Muscle layer of duodenum (tissue), 2 donors: Measurements from ENCODE around the gene AP2M1.
A peak's percentile ranks its signal among the peaks of the same experiment; 100 is the strongest.

Source experiments
- H3K27ac ChIP-seq: one replicate; pipeline ENCODE4 v1.7.0; 2013; ENCODE audit warnings: mild to moderate bottlenecking, low read length
- H3K27me3 ChIP-seq: one replicate; pipeline ENCODE4 v1.7.0; 2013; ENCODE audit warnings: low read depth, mild to moderate bottlenecking, control low read depth, low read length
- H3K36me3 ChIP-seq, 2 donors: one replicate each; pipeline ENCODE4 v1.7.0; 2013; ENCODE audit warnings: low read length in 2 of 2, control low read depth in 1 of 2, mild to moderate bottlenecking in 1 of 2; ENCODE audit not compliant: insufficient read depth in 2 of 2, control insufficient read depth in 1 of 2
- H3K4me1 ChIP-seq, 2 donors: one replicate each; pipeline ENCODE4 v1.7.0; 2013; ENCODE audit warnings: low read length in 2 of 2, mild to moderate bottlenecking in 2 of 2, control low read depth in 1 of 2, moderate library complexity in 1 of 2; ENCODE audit not compliant: insufficient read depth in 2 of 2, control insufficient read depth in 1 of 2
- H3K4me3 ChIP-seq, 2 donors: one replicate each; pipeline ENCODE4 v1.7.0; 2013; ENCODE audit warnings: low read length in 2 of 2, low read depth in 1 of 2, mild to moderate bottlenecking in 1 of 2
- H3K9me3 ChIP-seq, 2 donors: one replicate each; pipeline ENCODE4 v1.7.0; 2013; ENCODE audit warnings: low read length in 2 of 2, control low read depth in 1 of 2, mild to moderate bottlenecking in 1 of 2; ENCODE audit not compliant: control insufficient read depth in 1 of 2
- donor health status: healthy.

Gene AP2M1

GRCh38 chr3:184183679-184184078 is 9.0 kb downstream of the AP2M1 start:
- Histone ChIP-seq H3K27ac (no peak overlapping the region), H3K4me3 (no peak overlapping the region), H3K9me3 (no peaks in the 10 kb centered on the region), H3K36me3 (peaks cover 63 to 77% of the 10 kb centered on the region in 2 donors), H3K27me3 (no peaks in the 10 kb centered on the region), H3K4me1 (peaks cover 19 to 30% of the 10 kb centered on the region in 2 donors)

GRCh38 chr3:184184546-184185230 is 10.0 kb downstream of the AP2M1 start:
- peaks cover 19 to 33% of the 10 kb centered on the region in 2 donors for H3K4me1 ChIP-seq
- peak overlapping the region; percentile 78 for H3K27ac ChIP-seq
- H3K4me3 ChIP-seq, result no peak overlapping the region
- H3K27me3 ChIP-seq, result no peaks in the 10 kb centered on the region
- H3K36me3 ChIP-seq, result peaks cover 62 to 77% of the 10 kb centered on the region in 2 donors
- no peaks in the 10 kb centered on the region for H3K9me3 ChIP-seq

- Histone ChIP-seq H3K9me3 (no peaks in the 10 kb centered on the region), H3K27ac (peak overlapping the region; percentile 78), H3K4me3 (peak overlapping the region; percentile 94), H3K4me1 (peaks cover 19 to 33% of the 10 kb centered on the region in 2 donors), H3K36me3 (peaks cover 62 to 77% of the 10 kb centered on the region in 2 donors), H3K27me3 (no peaks in the 10 kb centered on the region)
Observed at GRCh38 chr3:184185461-184186183, 11.0 kb downstream of the AP2M1 start.

GRCh38 chr3:184186184-184186901 is 11.7 kb downstream of the AP2M1 start, which contains the start of gene ABCF3:
Gene ABCF3, plus strand, starts transcription at chr3:184186199. Its CDS starts 9 bp downstream, at chr3:184186208.
- Histone ChIP-seq H3K4me1 (peaks cover 19 to 33% of the 10 kb centered on the region in 2 donors), H3K9me3 (no peaks in the 10 kb centered on the region), H3K36me3 (peaks cover 62 to 77% of the 10 kb centered on the region in 2 donors), H3K4me3 (peak within 1 kb of the TSS; percentile 94), H3K27ac (peak within 1 kb of the TSS; percentile 78), H3K27me3 (no peaks in the 10 kb centered on the region)

GRCh38 chr3:184186902-184187207 is 12.2 kb downstream of the AP2M1 start:
- H3K36me3 ChIP-seq, result peaks cover 60 to 77% of the 10 kb centered on the region in 2 donors

GRCh38 chr3:184188080-184188479 is 13.4 kb downstream of the AP2M1 start:
- H3K27ac ChIP-seq, result no peak overlapping the region
- no peaks in the 10 kb centered on the region for H3K9me3 ChIP-seq
- H3K4me1 ChIP-seq, result peaks cover 19 to 33% of the 10 kb centered on the region in 2 donors
- no peaks in the 10 kb centered on the region for H3K27me3 ChIP-seq
- H3K36me3 ChIP-seq, result peaks cover 59 to 77% of the 10 kb centered on the region in 2 donors
- H3K4me3 ChIP-seq, result no peak overlapping the region

More at GRCh38 chr3:184186902-184187207, 12.2 kb downstream of the AP2M1 start:
- Histone ChIP-seq H3K4me3 (peak overlapping the region; percentile 94), H3K9me3 (no peaks in the 10 kb centered on the region), H3K27ac (peak overlapping the region; percentile 71), H3K27me3 (no peaks in the 10 kb centered on the region), H3K4me1 (peaks cover 19 to 33% of the 10 kb centered on the region in 2 donors)

- no peaks in the 10 kb centered on the region for H3K9me3 ChIP-seq
- H3K4me1 ChIP-seq, result peaks cover 19 to 33% of the 10 kb centered on the region in 2 donors
- no peaks in the 10 kb centered on the region for H3K27me3 ChIP-seq
- H3K36me3 ChIP-seq, result peaks cover 60 to 77% of the 10 kb centered on the region in 2 donors
- H3K4me3 ChIP-seq, result no peak overlapping the region
- H3K27ac ChIP-seq, result no peak overlapping the region
Observed at GRCh38 chr3:184189421-184189820, 14.8 kb downstream of the AP2M1 start.

- peaks cover 60 to 87% of the 10 kb centered on the region in 2 donors for H3K36me3 ChIP-seq
- H3K27me3 ChIP-seq, result no peaks in the 10 kb centered on the region
- no peak overlapping the region for H3K27ac ChIP-seq
- no peaks in the 10 kb centered on the region for H3K9me3 ChIP-seq
- no peak overlapping the region for H3K4me3 ChIP-seq
- peaks cover 2 to 11% of the 10 kb centered on the region in 2 donors for H3K4me1 ChIP-seq
Observed at GRCh38 chr3:184192889-184193288, 18.2 kb downstream of the AP2M1 start.

GRCh38 chr3:184193991-184194539 is 19.4 kb downstream of the AP2M1 start:
- Histone ChIP-seq H3K36me3 (peaks cover 49 to 75% of the 10 kb centered on the region in 2 donors), H3K9me3 (no peaks in the 10 kb centered on the region), H3K4me3 (no peak overlapping the region), H3K27me3 (no peaks in the 10 kb centered on the region), H3K4me1 (no peaks in the 10 kb centered on the region), H3K27ac (no peak overlapping the region)

GRCh38 chr3:184196536-184196935 is 21.9 kb downstream of the AP2M1 start:
- no peaks in the 10 kb centered on the region for H3K9me3 ChIP-seq
- no peak overlapping the region for H3K4me3 ChIP-seq
- no peaks in the 10 kb centered on the region for H3K4me1 ChIP-seq
- H3K27ac ChIP-seq, result no peak overlapping the region
- peaks cover 25 to 50% of the 10 kb centered on the region in 2 donors for H3K36me3 ChIP-seq
- no peaks in the 10 kb centered on the region for H3K27me3 ChIP-seq

- Histone ChIP-seq H3K27me3 (no peaks in the 10 kb centered on the region), H3K4me1 (no peaks in the 10 kb centered on the region), H3K36me3 (peaks cover 9 to 30% of the 10 kb centered on the region in 2 donors), H3K9me3 (no peaks in the 10 kb centered on the region), H3K27ac (no peak overlapping the region), H3K4me3 (no peak overlapping the region)
Observed at GRCh38 chr3:184198509-184198908, 23.9 kb downstream of the AP2M1 start.
